SH-SY5Y (cell line): ENCODE data around the gene HPSE.

Experiments used
- GATA2 ChIP-seq: IDR thresholded peaks from 2 replicates; pipeline ENCODE4 v1.6.1; 2011; ENCODE audit warnings: mild to moderate bottlenecking, low read depth, low read length
- GATA3 ChIP-seq: IDR thresholded peaks from 2 replicates; pipeline ENCODE4 v1.6.1; 2011; ENCODE audit warnings: low read depth, mild to moderate bottlenecking, low read length, moderate library complexity

GRCh38 chr4:83283181-83283580 is 51.5 kb downstream of the HPSE start:
- TF ChIP-seq GATA2 (no peak), GATA3 (no peak)
